Progenitor cell of endocrine pancreas (in vitro differentiated cells): ENCODE data around the gene GRIA3. TPM values are rescaled to one million over a fixed set of nuclear protein-coding genes. Genes with fewer than 3 reads are reported as not detected.

Experiments
- DNase-seq: peaks from one replicate; pipeline ENCODE4 v3.0.0; 2021; ENCODE audit warnings: low spot score; ENCODE audit not compliant: unreplicated experiment
- H3K27ac Mint-ChIP-seq: 2 replicates; pipeline ENCODE4 v1.8.0; 2021; ENCODE audit warnings: mild to moderate bottlenecking, moderate library complexity, mixed read lengths
- H3K27me3 Mint-ChIP-seq: 2 replicates; pipeline ENCODE4 v1.8.0; 2021; ENCODE audit warnings: mixed read lengths
- H3K36me3 Mint-ChIP-seq: 2 replicates; pipeline ENCODE4 v1.8.0; 2022; ENCODE audit warnings: mixed read lengths; ENCODE audit not compliant: insufficient read depth
- H3K4me1 Mint-ChIP-seq: 2 replicates; pipeline ENCODE4 v1.8.0; 2021; ENCODE audit warnings: low read depth, mixed read lengths
- H3K4me3 Mint-ChIP-seq: 2 replicates; pipeline ENCODE4 v1.8.0; 2021; ENCODE audit warnings: low read depth, mild to moderate bottlenecking, moderate library complexity, mixed read lengths
- H3K9me3 Mint-ChIP-seq: 2 replicates; pipeline ENCODE4 v1.8.0; 2021; ENCODE audit warnings: low read depth, mixed read lengths
- long read RNA-seq: library from polyadenylated mRNA; unstranded; transcript quantifications from one replicate; pipeline ENCODE4 v2.0.0, GENCODE V29; 2020
- total RNA-seq: library from RNA; stranded (reverse); gene quantifications from 2 replicates; pipeline ENCODE4 v1.2.1, GENCODE V29; 2021
- TF ChIP-seq, protein P1 (sequence below): fragments of 200-600 bp; sonication (generic); IDR thresholded peaks from one replicate; pipeline ENCODE4 v1.5.0; 2021; ENCODE audit warnings: antibody characterized with exemption, mild to moderate bottlenecking; ENCODE audit not compliant: unreplicated experiment

The GRIA3 gene
- total RNA-seq: 2.5 and 2.8 TPM in 2 replicates
- long read RNA-seq, partial matches to known transcripts: 4 of 5 reads
- long read RNA-seq, other reads (novel, unspliced or antisense): 1 of 5 reads

DNA sequence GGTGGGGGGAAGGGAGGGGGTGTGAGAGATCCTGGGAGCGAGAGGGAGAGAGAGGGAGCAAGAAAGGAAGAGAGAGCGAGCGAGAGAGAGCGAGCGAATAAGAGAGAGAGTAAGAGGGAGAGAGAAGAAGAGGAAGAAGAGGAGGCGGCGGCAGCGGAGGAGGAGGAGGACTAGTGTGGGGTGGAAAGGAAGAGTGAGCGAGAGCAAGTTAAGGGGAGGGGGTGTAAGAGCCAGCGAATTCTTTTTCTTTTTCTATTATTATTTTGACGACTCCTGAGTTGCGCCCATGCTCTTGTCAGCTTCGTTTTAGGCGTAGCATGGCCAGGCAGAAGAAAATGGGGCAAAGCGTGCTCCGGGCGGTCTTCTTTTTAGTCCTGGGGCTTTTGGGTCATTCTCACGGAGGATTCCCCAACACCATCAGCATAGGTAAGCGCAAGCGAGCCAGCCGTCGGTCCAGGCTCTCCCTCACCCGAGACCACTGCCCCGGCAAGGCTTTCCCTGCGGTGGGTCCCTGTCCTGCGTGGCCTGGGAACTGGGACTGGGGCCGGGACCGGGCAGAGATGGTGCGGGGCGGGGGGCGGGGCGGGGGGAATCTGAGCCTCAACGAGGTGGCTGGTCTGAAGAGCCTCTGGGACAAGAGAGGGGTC, at the start of gene GRIA3:
Gene GRIA3, plus strand, starts transcription at position 60 of the 647 bp plus-strand sequence. Its CDS starts 258 bp downstream, at position 318.
- Mint-ChIP-seq H3K9me3 (peaks cover 6% of the 10 kb centered on the region), H3K36me3 (no peaks in the 10 kb centered on the region), H3K4me3 (peak within 1 kb of the TSS; percentile 67), H3K27ac (peak within 1 kb of the TSS; percentile 49), H3K27me3 (peaks cover 16% of the 10 kb centered on the region), H3K4me1 (peaks cover 3% of the 10 kb centered on the region)
- no peak for DNase-seq
- TF ChIP-seq, protein P1, sequence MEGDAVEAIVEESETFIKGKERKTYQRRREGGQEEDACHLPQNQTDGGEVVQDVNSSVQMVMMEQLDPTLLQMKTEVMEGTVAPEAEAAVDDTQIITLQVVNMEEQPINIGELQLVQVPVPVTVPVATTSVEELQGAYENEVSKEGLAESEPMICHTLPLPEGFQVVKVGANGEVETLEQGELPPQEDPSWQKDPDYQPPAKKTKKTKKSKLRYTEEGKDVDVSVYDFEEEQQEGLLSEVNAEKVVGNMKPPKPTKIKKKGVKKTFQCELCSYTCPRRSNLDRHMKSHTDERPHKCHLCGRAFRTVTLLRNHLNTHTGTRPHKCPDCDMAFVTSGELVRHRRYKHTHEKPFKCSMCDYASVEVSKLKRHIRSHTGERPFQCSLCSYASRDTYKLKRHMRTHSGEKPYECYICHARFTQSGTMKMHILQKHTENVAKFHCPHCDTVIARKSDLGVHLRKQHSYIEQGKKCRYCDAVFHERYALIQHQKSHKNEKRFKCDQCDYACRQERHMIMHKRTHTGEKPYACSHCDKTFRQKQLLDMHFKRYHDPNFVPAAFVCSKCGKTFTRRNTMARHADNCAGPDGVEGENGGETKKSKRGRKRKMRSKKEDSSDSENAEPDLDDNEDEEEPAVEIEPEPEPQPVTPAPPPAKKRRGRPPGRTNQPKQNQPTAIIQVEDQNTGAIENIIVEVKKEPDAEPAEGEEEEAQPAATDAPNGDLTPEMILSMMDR: no peak

DNA sequence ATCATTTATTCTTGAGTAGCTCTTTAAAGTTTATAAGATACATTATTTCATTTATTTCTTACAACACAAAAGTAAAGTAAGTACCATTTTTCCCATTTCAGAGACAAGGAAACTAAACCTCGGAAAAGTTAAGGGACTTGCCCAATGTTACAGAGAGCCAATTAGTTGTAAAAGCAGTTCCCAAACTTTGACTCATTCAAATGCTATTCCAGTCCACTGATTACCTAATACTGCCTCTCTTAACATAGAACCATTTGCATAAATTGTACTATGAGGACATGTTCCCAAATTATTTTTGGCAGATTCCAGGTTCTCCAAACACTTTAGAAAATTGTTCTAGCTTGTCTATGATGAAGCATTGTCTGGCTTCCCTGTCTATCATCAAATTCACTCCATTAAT, 45.6 kb upstream of the GRIA3 start:
- no peak overlapping the region for H3K4me3 Mint-ChIP-seq
- H3K9me3 Mint-ChIP-seq: peaks cover 32% of the 10 kb centered on the region
- H3K36me3 Mint-ChIP-seq: no peaks in the 10 kb centered on the region

DNA sequence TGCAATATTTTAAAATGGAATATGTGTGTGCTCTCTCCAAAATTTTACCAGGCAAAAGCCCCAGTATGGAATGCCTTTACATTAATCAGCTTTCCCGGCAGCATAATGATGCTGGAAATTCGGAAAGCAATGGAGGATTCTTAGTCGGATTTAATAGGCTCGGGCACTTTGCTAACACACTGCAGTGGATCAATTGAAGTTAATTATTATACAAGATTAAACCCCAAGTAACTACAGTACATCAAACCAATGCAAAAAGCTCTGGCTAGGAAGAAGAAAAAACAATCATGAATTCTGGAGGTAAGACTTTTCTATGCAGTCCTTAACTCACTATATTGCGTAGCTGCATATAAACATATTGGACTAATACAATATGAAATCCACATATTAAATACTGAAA, 43.6 kb upstream of the GRIA3 start:
- H3K27me3 Mint-ChIP-seq: no peaks in the 10 kb centered on the region
- TF ChIP-seq, protein P1: no peak

More for the DNA sequence above, 45.6 kb upstream of the GRIA3 start:
- TF ChIP-seq, protein P1: no peak
- DNase-seq: no peak
- H3K27me3 Mint-ChIP-seq: no peaks in the 10 kb centered on the region
- no peak overlapping the region for H3K27ac Mint-ChIP-seq
- H3K4me1 Mint-ChIP-seq: peaks cover 14% of the 10 kb centered on the region

DNA sequence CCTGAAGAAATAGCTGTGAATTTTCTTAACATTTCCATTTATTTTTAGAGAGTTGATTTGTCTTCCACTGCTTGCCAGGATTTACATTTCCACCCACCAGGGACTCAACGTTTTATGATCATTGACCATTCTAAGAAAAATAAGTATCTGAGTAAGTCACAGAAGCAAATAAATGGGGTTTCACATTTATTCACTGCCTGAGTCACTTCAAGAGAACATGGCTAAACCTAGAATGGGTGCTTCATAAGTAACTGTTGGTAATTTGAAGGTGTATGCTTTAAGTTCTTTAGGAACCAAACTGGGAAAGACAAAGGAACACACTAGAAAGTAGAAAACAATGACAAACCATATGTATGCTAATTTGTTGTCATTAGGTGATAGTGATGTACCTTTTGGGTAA, 43.2 kb upstream of the GRIA3 start:
- DNase-seq: no peak
- Mint-ChIP-seq H3K4me3 (no peak overlapping the region), H3K27ac (no peak overlapping the region), H3K36me3 (no peaks in the 10 kb centered on the region), H3K4me1 (peaks cover 14% of the 10 kb centered on the region), H3K9me3 (peaks cover 14% of the 10 kb centered on the region), H3K27me3 (no peaks in the 10 kb centered on the region)
- TF ChIP-seq, protein P1: no peak

More for the DNA sequence above, 43.6 kb upstream of the GRIA3 start:
- Mint-ChIP-seq H3K9me3 (peaks cover 17% of the 10 kb centered on the region), H3K36me3 (no peaks in the 10 kb centered on the region), H3K4me3 (no peak overlapping the region), H3K4me1 (peaks cover 14% of the 10 kb centered on the region), H3K27ac (no peak overlapping the region)
- DNase-seq: no peak

DNA sequence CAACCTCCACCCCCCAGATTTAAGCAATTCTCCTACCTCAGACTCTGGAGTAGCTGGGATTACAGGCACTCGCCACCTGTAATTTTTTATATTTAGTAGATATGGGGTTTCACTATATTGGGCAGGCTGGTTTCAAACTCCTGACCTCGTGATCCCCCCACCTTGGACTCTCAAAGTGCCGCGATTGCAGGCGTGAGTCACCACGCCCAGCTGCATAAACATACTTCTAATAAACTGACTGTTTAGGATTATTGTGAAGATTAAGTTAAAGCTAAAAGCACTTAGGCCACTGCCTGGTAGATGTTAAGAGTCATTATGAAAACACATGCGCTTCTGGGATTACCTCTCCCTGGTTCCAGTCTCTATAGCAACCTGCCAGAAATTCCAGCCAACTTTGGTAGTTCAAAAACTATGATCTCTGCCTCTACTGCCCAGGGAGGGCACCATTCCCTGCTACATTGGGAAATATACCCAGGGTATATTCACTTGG, 30.2 kb upstream of the GRIA3 start:
- Mint-ChIP-seq H3K4me1 (no peaks in the 10 kb centered on the region), H3K9me3 (peaks cover 31% of the 10 kb centered on the region), H3K36me3 (no peaks in the 10 kb centered on the region), H3K4me3 (no peak overlapping the region), H3K27ac (no peak overlapping the region), H3K27me3 (no peaks in the 10 kb centered on the region)
- DNase-seq: no peak
- TF ChIP-seq, protein P1: no peak
